ENCODE data around the gene TPCN2.
"Not testable (repeated sequence)": the region's sequence is repeated elsewhere in the genome, so short reads cannot be mapped to it uniquely, and the experiment has no call there.

The TPCN2 gene

DNA sequence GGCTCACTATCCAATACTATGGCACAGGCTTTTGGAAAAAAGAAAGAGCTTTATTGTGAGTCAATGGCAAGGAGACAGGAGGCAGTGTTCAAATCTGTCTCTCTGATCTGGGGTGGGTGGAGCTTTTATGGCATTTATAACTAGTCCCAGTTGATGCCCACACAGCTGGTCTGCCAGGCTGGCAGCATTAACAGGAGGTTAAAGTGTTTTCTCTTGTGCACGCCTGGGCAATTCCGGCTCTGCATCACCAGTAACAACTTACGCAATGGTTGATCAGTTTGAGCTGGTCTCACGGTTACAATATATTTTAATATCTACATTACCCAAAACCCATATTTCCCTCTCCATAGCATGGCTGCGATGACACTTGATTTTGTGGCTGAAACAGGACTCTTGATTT lies 91.9 kb downstream of the TPCN2 start:
- Histone ChIP-seq H3K4me3 (ENCODE audit: low read depth, low read length) (no peak overlapping the region), H3K36me3 (ENCODE audit: insufficient read depth, low read length) (no peaks in the 10 kb centered on the region), H3K27ac (ENCODE audit: low read depth, low read length) (no peak overlapping the region), H2AFZ (ENCODE audit: low read length, unreplicated experiment) (no peak overlapping the region), H3K27me3 (ENCODE audit: insufficient read depth, low read length) (peaks cover 7% of the 10 kb centered on the region; the same call in 1 of the 2 replicates), H3K4me1 (ENCODE audit: control insufficient read depth, insufficient read depth, low read length, unreplicated experiment) (peaks cover 6% of the 10 kb centered on the region), H3K79me2 (ENCODE audit: control insufficient read depth, insufficient read depth, low read length, unreplicated experiment) (no peaks in the 10 kb centered on the region)

DNA sequence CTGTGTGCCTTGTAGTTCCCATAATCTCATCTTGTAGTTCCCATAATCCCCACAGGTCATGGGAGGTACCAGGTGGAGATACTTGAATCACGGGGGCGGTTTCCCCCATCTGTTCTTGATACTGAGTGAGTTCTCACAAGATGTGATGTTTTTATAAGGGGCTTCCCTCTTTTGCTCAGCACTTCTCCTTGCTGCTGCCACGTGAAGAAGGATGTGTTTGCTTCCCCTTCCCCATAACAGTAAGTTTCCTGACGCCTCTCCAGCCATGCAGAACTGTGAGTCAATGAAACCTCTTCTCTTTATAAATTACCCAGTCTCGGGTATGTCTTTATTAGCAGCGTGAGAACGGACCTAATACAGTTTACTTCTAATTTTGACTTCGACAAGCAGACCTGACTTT lies 93.0 kb downstream of the TPCN2 start:
- Histone ChIP-seq H3K4me1 (ENCODE audit: control insufficient read depth, insufficient read depth, low read length, unreplicated experiment) (peaks cover 6% of the 10 kb centered on the region), H3K79me2 (ENCODE audit: control insufficient read depth, insufficient read depth, low read length, unreplicated experiment) (no peaks in the 10 kb centered on the region), H2AFZ (ENCODE audit: low read length, unreplicated experiment) (no peak overlapping the region), H3K27me3 (ENCODE audit: insufficient read depth, low read length) (peaks cover 13% of the 10 kb centered on the region; the same call in 1 of the 2 replicates), H3K4me3 (ENCODE audit: low read depth, low read length) (no peak overlapping the region), H3K36me3 (ENCODE audit: insufficient read depth, low read length) (no peaks in the 10 kb centered on the region), H3K27ac (ENCODE audit: low read depth, low read length) (no peak overlapping the region)

DNA sequence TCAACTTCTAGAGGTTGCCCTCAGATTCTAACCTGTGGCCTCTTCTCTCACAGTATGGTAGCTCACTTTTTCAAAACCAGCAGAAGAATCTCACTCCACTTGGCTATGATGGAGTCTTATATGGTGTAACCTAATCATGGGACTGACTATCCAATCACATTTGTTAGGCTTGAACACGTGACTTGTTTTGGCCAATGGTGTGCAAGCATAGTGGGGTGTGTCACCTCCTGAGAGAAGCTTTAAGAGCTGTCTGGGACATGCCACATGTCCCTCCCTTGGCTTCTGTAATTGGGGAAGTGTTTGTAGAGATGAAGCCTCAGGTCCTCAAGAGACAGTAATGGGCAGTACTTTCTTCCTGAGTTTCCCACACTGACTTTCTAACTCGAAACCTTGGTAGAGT lies 94.2 kb downstream of the TPCN2 start:
- Histone ChIP-seq H3K4me3 (ENCODE audit: low read depth, low read length) (no peak overlapping the region), H3K27me3 (ENCODE audit: insufficient read depth, low read length) (peaks cover 13% of the 10 kb centered on the region; the same call in 1 of the 2 replicates), H3K36me3 (ENCODE audit: insufficient read depth, low read length) (no peaks in the 10 kb centered on the region), H2AFZ (ENCODE audit: low read length, unreplicated experiment) (no peak overlapping the region), H3K4me1 (ENCODE audit: control insufficient read depth, insufficient read depth, low read length, unreplicated experiment) (peaks cover 3% of the 10 kb centered on the region), H3K79me2 (ENCODE audit: control insufficient read depth, insufficient read depth, low read length, unreplicated experiment) (no peaks in the 10 kb centered on the region), H3K27ac (ENCODE audit: low read depth, low read length) (no peak overlapping the region)

DNA sequence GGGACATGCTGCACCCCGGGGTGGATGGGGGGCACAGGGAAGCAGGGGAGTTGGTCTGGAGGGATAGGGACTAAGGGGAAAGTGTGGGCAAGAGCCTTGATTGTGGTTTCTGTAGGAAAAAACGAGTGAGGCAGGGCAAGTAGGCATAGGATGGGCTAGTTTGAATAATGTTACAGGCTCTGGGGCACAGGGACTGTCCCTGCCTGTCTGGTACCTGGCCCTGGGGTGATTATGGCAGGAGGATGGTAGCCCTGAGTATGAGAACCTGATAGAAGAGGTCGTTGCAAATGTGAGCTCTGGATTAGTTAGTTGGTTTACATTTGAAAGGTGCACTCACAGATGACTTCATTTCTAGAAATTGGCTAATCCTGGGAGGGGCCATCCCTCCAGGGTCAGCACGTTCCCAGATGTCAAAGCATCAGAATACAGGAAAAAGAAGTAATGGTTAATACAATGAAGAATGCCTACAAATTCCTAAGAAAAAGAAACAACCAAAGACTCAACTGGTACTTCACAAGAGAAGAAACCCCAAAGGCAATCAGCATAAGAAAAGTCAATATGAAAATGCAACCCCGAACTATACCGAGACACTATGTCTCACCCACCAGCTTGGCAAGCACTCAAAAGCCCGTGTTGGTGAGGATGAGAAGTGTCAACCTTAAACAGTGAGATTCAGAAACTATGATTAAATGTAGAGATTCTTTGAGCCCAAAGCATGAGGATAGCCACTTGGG lies 95.8 kb downstream of the TPCN2 start:
- H3K79me2 ChIP-seq (ENCODE audit: control insufficient read depth, insufficient read depth, low read length, unreplicated experiment) = no peaks in the 10 kb centered on the region
- H3K4me3 ChIP-seq (ENCODE audit: low read depth, low read length) = peak overlapping the region; percentile 9; the same call in 1 of the 2 replicates
- H3K36me3 ChIP-seq (ENCODE audit: insufficient read depth, low read length) = no peaks in the 10 kb centered on the region
- peaks cover 13% of the 10 kb centered on the region; the same call in 1 of the 2 replicates for H3K27me3 ChIP-seq (ENCODE audit: insufficient read depth, low read length)
- no peak overlapping the region for H2AFZ ChIP-seq (ENCODE audit: low read length, unreplicated experiment)
- no peaks in the 10 kb centered on the region for H3K4me1 ChIP-seq (ENCODE audit: control insufficient read depth, insufficient read depth, low read length, unreplicated experiment)
- no peak overlapping the region for H3K27ac ChIP-seq (ENCODE audit: low read depth, low read length)

DNA sequence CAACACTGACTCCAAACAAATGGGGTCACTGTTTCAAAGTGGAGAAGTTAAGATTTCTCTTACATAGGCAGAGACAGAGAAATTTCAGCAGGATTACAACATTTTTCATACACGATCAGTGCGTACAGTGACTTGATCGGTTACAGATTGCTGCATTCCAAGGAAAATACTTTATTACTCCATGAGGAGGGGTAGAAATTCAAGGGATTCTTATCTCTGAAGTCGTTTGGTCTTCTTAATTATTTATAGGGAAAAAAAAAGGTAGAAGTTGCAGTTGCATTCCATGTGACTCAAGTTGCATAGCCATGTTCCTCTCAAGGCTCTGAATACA lies 96.3 kb downstream of the TPCN2 start:
- H3K4me1 ChIP-seq (ENCODE audit: control insufficient read depth, insufficient read depth, low read length, unreplicated experiment) = no peaks in the 10 kb centered on the region
- no peak overlapping the region for H3K27ac ChIP-seq (ENCODE audit: low read depth, low read length)
- H3K79me2 ChIP-seq (ENCODE audit: control insufficient read depth, insufficient read depth, low read length, unreplicated experiment) = no peaks in the 10 kb centered on the region
- no peaks in the 10 kb centered on the region for H3K36me3 ChIP-seq (ENCODE audit: insufficient read depth, low read length)
- H3K27me3 ChIP-seq (ENCODE audit: insufficient read depth, low read length) = peaks cover 13% of the 10 kb centered on the region; the same call in 1 of the 2 replicates
- peak overlapping the region; percentile 9; the same call in 1 of the 2 replicates for H3K4me3 ChIP-seq (ENCODE audit: low read depth, low read length)
- H2AFZ ChIP-seq (ENCODE audit: low read length, unreplicated experiment) = no peak overlapping the region

DNA sequence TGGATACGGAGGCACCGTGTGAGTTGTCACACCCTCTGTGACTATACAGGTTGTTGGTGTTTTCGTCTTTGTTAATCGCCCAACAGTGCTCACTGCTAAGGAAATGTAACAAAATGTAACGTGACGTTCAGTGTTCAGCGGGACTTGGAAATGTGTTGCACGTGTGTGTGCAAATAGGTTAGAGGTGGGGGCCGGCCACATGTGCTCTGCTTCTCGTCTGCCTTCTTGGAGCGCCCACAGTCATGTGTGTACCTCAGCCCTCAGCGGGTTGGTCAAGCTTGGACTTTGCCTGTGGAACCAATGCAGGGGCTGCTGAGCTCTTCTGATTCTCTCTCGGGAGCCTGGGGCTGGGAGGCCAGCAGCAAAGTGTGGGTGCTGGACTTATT lies 99.6 kb downstream of the TPCN2 start:
- peaks cover 11% of the 10 kb centered on the region; the same call in 1 of the 2 replicates for H3K27me3 ChIP-seq (ENCODE audit: insufficient read depth, low read length)
- H2AFZ ChIP-seq (ENCODE audit: low read length, unreplicated experiment) = no peak overlapping the region
- no peaks in the 10 kb centered on the region for H3K79me2 ChIP-seq (ENCODE audit: control insufficient read depth, insufficient read depth, low read length, unreplicated experiment)
- H3K36me3 ChIP-seq (ENCODE audit: insufficient read depth, low read length) = no peaks in the 10 kb centered on the region
- H3K4me1 ChIP-seq (ENCODE audit: control insufficient read depth, insufficient read depth, low read length, unreplicated experiment) = peaks cover under 1% of the 10 kb centered on the region
- no peak overlapping the region for H3K4me3 ChIP-seq (ENCODE audit: low read depth, low read length)
- no peak overlapping the region for H3K27ac ChIP-seq (ENCODE audit: low read depth, low read length)

DNA sequence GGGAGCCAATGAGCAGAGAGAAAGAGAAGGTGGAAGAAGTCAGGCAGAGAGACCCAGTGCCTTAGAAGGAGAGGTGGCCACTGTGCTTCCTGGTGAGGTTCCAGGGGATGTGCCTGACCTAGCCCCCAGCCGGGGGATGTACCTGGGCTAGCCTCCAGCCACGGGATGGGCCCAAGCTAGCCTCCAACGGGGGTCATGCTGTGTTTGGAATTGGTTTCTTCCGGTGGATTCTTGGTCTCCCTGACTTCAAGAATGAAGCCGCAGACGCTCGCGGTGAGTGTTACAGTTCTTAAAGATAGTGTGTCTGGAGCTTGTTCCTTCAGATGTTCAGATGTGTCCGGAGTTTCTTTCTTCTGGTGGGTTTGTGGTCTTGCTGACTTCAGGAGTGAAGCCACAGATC lies 100.1 kb downstream of the TPCN2 start:
- Histone ChIP-seq H3K27me3 (ENCODE audit: insufficient read depth, low read length) (peaks cover 11% of the 10 kb centered on the region; the same call in 1 of the 2 replicates), H3K4me3 (ENCODE audit: low read depth, low read length) (no peak overlapping the region), H3K79me2 (ENCODE audit: control insufficient read depth, insufficient read depth, low read length, unreplicated experiment) (no peaks in the 10 kb centered on the region), H3K27ac (ENCODE audit: low read depth, low read length) (no peak overlapping the region), H2AFZ (ENCODE audit: low read length, unreplicated experiment) (no peak overlapping the region), H3K4me1 (ENCODE audit: control insufficient read depth, insufficient read depth, low read length, unreplicated experiment) (peaks cover 4% of the 10 kb centered on the region), H3K36me3 (ENCODE audit: insufficient read depth, low read length) (no peaks in the 10 kb centered on the region)

DNA sequence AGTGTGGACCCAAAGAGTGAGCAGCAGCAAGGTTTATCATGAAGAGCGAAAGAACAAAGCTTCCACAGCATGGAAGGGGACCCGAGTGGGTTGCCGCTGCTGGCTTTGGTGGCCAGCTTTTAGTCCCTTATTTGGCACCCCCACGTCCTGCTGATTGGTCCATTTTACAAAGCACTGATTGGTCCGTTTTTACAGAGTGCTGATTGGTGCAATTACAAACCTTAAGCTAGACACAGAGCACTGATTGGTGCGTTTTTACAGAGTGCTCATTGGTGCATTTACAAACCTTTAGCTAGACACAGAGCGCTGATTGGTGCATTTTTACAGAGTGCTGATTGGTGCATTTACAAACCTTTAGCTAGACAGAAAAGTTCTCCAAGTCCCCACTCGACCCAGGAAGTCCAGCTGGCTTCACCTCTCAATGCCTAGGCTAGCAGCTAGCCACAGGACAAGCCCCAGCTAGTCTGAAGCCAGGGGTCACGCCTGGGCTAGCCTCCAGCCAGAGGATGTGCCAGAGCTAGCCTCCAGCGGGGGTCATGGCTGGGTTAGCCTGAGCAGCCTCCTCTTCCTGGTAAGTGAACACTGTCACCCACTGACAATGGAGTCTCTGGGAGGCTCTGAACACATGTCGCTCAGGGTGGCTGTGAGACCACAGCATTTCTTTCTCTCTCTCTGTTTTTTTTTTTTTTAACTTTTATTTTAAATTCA lies 100.8 kb downstream of the TPCN2 start:
- not testable (repeated sequence) for H3K4me3 ChIP-seq (ENCODE audit: low read depth, low read length); H3K4me1 ChIP-seq (ENCODE audit: control insufficient read depth, insufficient read depth, low read length, unreplicated experiment); H3K27ac ChIP-seq (ENCODE audit: low read depth, low read length); H3K36me3 ChIP-seq (ENCODE audit: insufficient read depth, low read length); H2AFZ ChIP-seq (ENCODE audit: low read length, unreplicated experiment); H3K79me2 ChIP-seq (ENCODE audit: control insufficient read depth, insufficient read depth, low read length, unreplicated experiment)
- H3K27me3 ChIP-seq (ENCODE audit: insufficient read depth, low read length) = peaks cover 11% of the 10 kb centered on the region; the same call in 1 of the 2 replicates

DNA sequence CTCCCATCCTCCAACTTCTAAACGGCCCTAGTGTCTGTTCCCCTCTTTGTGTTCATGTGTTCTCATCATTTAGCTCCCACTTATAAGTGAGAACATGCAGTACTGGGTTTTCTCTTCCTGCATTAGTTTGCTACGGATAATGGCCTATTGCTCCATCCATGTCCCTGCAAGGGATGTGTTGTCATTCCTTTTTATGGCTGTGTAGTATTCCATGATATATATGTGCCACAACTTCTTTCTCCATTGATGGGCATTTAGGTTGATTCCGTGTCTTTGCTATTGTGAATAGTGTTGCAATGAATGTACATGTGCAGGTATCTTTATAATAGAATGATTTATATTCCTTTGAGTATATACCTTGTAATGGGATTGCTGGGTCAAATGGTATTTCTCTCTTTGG lies 101.4 kb downstream of the TPCN2 start:
- Histone ChIP-seq H3K36me3 (ENCODE audit: insufficient read depth, low read length) (no peaks in the 10 kb centered on the region), H3K4me1 (ENCODE audit: control insufficient read depth, insufficient read depth, low read length, unreplicated experiment) (peaks cover 4% of the 10 kb centered on the region), H3K4me3 (ENCODE audit: low read depth, low read length) (no peak overlapping the region), H3K27ac (ENCODE audit: low read depth, low read length) (no peak overlapping the region), H3K27me3 (ENCODE audit: insufficient read depth, low read length) (peaks cover 10% of the 10 kb centered on the region; the same call in 1 of the 2 replicates), H2AFZ (ENCODE audit: low read length, unreplicated experiment) (no peak overlapping the region), H3K79me2 (ENCODE audit: control insufficient read depth, insufficient read depth, low read length, unreplicated experiment) (no peaks in the 10 kb centered on the region)

DNA sequence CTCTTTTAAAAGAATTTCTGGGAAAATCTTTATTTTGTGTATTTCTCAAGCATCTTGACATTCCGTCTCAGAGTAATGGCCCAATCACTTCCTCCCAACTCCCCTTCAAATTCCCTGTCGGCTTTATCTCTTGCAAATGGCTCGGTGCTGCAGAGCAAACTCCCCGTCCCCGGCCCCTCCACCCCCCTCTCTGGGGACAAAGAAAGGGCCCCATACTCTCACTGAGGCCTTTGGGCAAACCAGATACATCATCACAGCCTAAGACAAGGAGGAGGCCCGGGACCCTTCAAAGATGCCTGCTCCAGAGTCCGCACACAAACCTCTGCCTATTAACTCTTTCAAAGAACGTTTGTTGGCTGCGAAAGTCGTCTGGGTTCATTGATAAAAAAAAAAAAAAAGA lies 103.1 kb downstream of the TPCN2 start:
- Histone ChIP-seq H3K27ac (ENCODE audit: low read depth, low read length) (no peak overlapping the region), H3K4me3 (ENCODE audit: low read depth, low read length) (no peak overlapping the region), H3K4me1 (ENCODE audit: control insufficient read depth, insufficient read depth, low read length, unreplicated experiment) (peaks cover 4% of the 10 kb centered on the region), H3K79me2 (ENCODE audit: control insufficient read depth, insufficient read depth, low read length, unreplicated experiment) (no peaks in the 10 kb centered on the region), H2AFZ (ENCODE audit: low read length, unreplicated experiment) (no peak overlapping the region), H3K36me3 (ENCODE audit: insufficient read depth, low read length) (no peaks in the 10 kb centered on the region), H3K27me3 (ENCODE audit: insufficient read depth, low read length) (no peaks in the 10 kb centered on the region)
